KBM-7 (cell line): ENCODE measurements around the gene IL19.
"Not testable (repeated sequence)": the region's sequence is repeated elsewhere in the genome, so short reads cannot be mapped to it uniquely, and the experiment has no call there.

Experiments used
- DNase-seq: peaks from one replicate; pipeline ENCODE4 v3.0.0-alpha.2; 2015
- in situ Hi-C: fragments of 300-500 bp; cut with MboI; formaldehyde crosslinking; loops from 2 replicates; pipeline ENCODE4 v1.14.3; 2020; ENCODE audit warnings: low sequenced_read_pairs, low pct_unique_long_range_greater_than_20kb, mixed read lengths

The IL19 gene

DNA sequence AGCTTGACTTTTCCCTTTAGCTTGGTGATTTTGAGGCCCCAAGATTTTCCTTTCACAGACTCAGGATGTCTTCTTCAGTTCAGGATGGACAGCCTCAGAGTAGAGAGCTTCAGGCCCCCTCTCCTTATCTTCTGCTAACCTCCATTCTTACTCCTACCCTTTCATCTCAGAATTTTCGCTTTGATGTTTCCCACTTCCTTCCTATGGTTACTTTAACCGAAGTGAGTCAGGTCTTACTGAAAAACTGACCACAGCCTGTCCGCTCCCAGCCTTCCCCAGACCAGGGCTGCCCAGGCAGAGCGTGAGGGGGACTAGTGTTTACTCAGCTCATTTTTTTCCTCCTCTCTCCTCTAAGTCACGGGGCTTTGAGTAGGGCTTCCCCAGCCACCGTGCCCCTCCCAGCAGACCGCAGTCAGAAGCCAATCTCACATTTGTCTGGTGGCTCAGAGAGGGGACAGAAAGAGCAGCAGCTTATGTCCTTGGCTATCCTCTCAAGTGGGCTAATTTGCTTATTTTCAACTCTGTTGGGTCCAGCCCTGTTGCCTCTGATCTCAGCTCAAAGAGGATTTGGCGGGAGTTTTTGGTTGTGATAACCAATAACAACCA is 4.2 kb upstream of the IL19 start:
- DNase-seq = peak; percentile 60
- in situ Hi-C loops = no loop called here

DNA sequence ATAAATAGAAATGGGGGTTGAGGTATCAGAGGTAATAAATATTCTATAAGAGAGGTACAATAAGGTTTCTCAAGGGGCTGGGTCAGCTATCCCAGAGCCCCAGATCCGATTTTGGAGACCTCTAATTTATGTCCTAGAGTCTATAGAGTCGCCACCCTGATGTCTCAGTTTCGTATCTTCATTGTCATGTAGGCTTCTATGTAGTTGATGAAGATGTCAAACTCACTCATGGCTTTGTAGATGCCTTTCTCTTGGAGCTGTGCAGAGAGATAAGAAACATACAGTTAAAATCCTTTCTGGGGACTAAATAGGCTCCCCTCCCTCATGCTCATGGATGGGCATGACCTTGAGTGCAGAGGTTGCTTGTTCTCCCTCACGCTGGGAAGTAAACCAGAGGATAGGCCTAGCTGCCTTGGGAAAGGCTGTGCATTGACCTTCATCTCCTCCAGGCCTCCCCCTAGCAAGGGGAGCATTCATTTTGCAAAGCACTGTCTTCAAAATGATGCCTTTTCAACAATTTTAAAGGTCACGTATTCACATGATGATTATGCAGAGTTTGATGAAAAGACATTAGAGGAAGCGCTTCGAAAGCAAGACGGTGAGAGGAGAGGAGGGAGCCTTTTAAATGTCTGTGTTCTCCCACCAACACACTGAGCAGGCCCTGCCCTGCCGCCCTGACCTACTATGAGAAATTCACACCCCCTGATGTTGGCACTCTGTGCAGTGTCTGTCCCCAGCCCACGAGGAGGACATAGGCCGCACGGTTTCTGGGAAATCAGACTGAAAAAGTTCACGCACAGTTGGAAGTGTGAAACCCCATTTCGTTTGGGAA is 1.9 kb upstream of the IL19 start:
- DNase-seq = no peak
- in situ Hi-C loops = no loop called here

DNA sequence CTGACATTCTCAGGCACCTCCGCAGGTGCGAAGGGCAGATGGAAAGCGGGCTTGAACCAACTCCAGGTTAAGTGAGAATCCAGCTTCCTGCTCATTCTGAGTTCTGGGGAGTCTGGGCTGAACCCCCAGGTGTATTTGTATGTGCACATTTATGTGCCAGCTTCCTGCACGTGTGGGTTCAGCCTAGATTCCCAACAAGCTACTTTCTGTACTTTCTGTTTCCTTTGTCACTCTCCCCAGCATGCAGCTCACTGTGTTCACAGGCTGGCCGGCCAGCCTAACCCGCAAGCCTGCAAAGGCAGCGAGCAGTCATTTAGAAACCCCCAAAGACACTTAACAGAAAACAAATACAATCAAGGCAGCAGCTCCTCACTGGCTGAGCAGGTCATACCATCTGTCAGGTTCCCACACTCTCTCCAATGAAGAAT is 1.3 kb upstream of the IL19 start:
- in situ Hi-C loops = no loop called here
- no peak for DNase-seq

DNA sequence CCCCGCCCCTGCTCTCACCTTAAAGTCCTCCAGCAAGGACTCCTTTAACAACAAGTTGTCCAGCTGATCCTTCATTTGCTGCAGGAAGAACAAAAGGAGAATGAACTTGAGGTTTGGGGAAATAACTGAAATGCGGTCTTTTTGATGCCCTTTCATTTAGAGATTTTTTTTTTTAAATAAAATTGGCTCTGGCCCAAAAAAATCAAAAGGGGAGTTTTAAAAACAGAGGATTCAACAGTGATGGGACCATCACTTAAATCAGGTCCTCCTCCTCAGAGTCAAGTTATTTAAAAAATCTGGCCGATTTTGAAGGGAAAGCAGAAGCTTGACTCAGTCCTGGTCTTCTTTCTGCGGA is 742 bp downstream of the IL19 start:
- DNase-seq = no peak
- in situ Hi-C loops = no loop called here

DNA sequence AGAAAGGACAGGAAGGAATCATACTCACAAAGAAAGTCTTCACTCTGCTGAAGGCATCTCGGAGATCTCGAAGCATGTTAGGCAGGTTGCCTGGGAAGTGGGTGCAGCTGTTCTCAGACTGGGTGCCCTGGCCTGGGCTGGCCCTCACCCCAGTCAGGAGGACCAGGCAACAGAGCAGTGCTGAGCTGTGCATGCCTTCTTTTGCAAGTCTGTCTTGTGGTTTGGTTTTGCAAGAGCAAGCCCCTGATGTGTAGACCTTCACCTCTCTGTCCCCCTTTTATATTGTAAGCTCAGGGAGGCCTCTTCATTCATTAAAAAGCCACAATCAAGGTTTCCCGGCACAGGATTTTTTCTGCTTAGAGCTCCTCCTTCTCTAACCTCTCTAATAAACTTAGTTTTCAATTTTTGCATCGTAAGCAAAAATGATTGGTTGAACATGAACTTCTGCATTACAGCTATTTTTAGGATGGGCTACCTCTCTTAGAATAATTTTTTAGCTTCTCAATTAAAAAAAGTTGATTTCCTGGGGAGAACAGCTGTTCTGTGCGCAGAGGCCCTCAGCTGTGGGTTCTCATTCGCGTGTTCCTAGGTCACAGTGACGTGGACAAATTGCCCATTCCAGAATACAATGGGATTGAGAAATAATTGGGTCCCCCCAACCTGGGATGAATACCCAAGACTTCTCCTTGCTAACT is 1.8 kb downstream of the IL19 start, which contains the start of gene IL10:
Gene IL10, minus strand, starts transcription at position 252 of the 695 bp plus-strand sequence. Its CDS starts 59 bp downstream, at position 193.
- no peak for DNase-seq
- in situ Hi-C loops = no loop called here

DNA sequence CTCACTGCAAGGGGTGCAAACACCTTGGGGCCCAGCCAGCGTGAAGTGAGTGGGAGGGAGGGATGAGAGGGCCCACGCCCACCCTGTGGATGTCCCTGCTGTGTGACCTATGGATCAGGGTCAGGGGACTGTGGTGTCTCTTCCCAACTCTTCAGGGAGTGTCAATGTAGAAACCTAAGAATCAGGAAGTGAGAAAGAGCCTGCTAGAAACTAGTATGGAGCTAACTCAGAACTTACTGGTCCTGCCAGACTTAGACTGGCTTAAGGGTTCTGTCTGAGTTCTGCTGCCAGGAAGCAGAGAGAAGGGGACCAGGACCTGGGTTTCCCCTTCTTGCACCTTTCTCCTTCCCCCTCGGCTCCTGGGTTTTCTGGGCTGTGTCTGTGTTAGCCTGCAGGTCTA is 3.5 kb downstream of the IL19 start:
- in situ Hi-C loops = no loop called here
- no peak for DNase-seq

DNA sequence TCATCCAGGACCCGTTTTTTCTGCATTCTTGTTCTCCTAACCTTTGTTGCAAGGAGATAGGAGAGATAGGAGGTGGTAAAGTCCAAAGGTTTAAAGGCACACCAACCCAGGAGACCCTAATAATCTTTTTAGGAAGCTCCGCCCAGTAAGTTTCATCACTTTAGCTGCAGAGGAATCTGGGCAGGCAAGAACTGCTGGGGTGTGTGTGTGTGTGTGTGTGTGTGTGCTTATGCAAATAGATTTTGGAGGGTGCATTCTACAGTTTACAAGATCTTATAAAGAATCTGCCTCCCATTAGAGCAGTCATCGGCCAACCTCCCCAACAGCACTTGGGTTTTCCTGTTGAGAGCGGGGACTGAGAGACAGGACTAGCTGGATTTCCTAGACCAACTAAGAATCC is 5.7 kb downstream of the IL19 start:
- in situ Hi-C loops = no loop called here
- DNase-seq = no peak

DNA sequence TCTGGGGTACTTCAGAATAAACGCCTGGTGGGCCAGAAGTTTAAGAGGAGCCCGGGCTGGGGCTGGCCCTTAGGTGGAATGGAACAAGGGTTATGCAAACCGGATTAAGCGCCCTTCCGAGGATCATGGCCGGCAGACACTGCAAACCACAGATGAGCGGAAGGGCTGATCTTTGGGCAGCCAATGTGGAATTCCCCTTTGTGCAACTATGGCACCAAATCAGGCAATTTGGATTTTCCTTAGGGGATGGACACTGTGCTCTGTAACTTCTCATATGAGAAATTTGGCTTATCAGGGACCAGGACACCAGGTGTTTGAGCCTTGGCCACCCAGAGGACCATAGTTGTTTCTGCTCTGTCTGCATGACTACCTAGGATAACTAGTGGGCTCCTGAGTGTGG is 7.5 kb downstream of the IL19 start:
- in situ Hi-C loops = no loop called here
- DNase-seq = no peak

DNA sequence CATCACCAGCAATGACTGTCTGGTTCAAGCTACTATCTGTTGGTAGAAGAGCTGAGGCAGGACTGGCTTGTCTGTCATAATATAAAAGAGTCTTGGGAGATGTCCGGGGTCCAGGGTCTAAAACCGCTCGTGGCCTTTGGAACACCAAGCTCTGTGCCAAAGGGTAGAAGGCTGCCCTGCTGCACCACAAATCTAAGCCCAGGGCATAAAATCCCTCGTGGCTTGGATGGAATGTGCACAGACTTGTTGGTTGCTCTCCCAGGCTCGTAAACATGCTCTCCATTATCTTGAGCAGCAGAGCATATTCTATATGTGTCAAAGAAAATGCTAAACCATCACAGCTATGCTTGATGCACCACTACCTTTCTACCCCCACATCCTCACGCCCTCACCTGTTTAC is 8.3 kb downstream of the IL19 start:
- in situ Hi-C loops = not testable (repeated sequence)

DNA sequence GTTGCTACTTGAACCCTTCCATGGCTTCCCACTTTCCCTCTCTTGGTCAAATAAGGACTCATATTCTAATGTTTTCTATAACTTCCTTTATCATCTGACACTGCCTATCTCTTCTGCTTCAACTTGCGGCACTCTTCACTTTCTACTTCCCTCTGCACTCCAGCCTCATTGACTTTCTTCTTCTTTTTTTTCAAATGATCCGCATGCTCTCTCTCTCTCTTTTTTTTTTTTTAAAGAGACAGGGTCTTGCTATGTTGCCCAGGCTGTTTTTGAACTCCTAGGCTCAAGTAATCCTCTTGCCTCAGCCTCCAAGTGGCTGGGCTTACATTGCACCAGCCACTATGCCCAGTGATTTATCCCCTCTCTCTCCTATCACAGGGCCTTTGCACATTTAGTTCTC is 9.1 kb downstream of the IL19 start:
- in situ Hi-C loops = no loop called here
- peak; percentile 48 for DNase-seq

More for the DNA sequence above, 8.3 kb downstream of the IL19 start:
- DNase-seq = not testable (repeated sequence)

DNA sequence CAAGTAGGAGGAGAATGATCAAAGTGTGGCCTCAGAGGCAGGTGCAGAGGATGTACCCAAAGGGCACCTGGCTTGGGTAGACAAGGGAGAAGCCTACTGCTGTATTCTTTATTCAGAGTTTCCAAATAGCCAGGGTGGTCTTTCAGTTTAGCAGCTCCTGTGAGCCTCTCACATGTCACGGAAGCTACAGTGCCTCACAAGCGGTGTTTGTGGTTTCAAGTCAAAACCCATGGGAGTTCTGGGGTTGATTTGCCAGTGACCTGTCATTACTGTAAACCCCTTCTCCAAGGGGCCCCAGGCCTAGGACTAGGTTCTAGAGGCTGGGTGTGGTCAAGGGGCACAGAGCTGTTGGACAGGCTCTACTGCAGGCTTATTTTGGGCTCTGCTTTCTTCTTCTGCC is 11.9 kb downstream of the IL19 start:
- peak; percentile 18 for DNase-seq
- in situ Hi-C loops = no loop called here

DNA sequence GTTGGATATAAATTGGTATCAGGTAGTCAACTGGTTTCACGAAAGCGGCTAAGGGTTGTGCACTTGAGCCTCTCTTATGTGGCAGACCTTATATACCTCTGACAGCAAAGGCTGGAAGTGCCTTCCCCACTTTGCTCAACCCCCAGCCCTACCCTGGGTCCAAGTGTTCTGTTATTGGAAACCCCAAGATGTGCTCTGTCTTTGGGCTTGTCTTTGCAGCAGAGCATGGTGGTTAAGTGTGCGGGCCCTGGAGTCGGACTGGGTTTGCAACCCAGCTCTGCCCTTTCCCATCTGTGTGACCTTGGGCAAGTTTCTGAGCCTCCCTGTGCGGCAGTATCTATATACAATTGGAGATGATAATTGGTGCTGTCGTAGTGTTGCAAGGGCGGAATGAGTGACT is 12.9 kb downstream of the IL19 start:
- in situ Hi-C loops = no loop called here
- no peak for DNase-seq

DNA sequence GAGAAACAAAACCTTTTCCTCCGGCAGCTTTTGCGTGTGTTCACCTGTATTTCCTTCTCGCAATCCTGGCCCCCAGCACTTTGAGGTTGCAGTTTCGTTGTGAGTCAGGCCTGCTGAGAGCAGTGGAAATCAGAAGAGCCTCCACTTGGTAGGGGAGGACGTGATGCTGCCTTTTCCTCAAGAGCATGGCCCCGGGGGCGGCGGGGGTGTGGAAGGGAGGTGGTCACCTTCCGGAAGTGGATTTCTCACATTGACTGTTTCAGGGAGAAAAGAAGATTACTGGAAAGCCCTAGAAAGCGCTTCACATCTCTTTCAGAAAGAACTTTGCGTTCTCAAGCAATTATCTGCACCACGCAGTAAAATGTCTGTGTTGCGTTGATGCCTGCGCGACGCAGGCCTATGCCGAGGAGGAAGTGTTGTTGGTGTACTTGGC is 13.9 kb downstream of the IL19 start:
- in situ Hi-C loops = no loop called here
- DNase-seq = no peak

DNA sequence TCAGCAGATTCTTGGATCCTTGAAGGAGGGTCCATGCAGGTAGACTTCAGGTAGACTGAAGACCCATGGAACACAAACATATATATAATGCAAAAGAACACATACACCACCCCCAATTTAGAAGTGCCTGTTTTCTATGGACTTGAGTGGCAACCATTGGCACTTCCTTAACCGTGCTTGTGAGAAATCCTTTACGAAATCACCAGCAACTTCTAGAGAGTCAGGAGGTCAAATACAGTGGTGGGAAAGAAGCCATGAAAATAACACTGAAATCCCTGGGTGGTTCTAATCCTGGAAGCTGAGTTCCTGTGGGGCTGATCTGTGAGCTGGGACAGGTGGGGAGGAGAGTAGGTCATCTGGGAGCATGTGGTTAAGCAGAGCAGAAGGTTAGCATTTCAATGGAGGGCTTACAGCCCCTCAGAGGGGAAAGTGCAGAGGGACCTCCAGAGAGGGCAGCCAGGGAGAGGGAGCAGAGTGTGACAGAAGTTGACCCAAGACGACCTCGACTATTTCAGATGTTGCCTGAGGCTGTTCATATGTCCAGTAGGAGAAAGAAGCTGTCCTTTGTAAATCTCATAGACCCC is 14.7 kb downstream of the IL19 start:
- in situ Hi-C loops = no loop called here
- no peak for DNase-seq

DNA sequence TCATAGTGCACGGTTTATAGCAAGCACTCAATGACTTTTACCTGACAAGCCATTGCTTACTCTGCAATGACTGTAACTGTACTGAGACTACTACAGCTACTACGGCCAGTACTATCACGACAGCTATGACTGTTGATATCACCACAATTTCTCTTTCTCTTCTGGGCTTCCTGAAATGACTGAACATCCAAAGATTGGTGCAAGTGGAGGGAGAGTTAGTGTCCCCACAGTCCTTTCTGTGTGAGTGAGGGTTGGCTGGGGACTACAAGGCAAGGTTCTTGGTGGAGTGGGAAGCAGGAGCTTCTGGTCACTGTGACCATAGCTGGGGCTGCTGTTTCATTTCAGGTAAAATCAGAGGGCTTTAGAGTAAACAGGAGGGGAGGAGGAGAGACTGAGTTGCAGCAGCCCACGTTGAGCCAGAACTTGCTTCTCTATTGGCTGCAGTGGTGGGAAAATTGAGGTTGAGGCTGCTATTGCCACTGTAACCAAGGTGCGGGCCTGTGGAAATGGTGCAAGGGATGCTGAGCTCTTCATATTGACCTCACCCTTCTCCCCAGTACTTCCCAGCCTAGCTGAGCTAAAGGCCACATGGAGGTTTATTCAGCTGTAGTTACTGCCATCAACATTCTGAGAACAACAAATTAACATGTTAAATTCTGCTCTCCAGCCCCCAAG is 15.8 kb downstream of the IL19 start:
- in situ Hi-C loops = no loop called here
- no peak for DNase-seq

DNA sequence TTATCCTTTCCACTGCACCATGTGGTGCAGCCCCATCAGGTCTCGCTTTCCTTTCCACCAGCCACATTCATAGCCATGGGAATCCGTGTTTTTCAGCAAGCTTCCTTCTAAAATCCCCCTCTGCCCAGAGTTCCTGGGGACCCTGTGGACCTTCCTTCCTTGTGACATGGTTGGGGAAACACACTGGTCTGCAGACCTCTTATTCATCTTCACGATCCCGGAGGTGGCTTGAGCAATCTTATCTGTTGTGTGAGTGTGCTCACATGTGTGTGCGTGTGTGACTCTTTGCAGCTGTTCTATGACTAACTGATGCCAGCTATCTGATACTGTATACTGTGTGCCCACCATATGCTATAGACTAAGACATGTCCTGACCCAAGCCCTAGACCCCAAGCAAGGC is 17.3 kb downstream of the IL19 start:
- DNase-seq = no peak
- in situ Hi-C loops = no loop called here

DNA sequence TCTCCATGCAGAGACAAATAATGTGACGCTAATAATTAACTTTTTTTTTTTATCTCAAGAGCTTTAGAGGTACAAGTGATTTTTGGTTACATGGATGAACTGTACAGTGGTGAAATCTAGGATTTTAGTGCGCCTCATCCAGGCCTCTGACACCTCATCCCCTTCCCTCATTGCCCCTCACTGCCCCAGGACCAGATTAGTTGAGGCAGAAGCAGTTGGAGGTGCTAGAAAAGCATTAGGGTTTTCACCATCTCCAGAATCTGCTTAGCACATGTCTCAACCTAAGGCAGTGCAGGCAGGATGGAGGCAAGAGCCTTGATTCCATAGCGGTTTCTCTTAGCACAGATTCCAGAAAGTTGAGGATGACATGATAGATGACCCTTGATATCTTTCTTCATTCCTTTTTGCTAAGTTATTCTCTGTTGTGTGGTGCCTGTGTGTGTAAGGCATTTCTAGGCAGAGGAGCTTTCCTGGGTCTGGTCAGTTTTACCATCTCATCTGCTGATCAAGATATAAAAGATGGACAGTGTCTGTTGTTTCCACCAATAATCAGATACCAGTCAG is 18.0 kb downstream of the IL19 start:
- no peak for DNase-seq
- in situ Hi-C loops = no loop called here

DNA sequence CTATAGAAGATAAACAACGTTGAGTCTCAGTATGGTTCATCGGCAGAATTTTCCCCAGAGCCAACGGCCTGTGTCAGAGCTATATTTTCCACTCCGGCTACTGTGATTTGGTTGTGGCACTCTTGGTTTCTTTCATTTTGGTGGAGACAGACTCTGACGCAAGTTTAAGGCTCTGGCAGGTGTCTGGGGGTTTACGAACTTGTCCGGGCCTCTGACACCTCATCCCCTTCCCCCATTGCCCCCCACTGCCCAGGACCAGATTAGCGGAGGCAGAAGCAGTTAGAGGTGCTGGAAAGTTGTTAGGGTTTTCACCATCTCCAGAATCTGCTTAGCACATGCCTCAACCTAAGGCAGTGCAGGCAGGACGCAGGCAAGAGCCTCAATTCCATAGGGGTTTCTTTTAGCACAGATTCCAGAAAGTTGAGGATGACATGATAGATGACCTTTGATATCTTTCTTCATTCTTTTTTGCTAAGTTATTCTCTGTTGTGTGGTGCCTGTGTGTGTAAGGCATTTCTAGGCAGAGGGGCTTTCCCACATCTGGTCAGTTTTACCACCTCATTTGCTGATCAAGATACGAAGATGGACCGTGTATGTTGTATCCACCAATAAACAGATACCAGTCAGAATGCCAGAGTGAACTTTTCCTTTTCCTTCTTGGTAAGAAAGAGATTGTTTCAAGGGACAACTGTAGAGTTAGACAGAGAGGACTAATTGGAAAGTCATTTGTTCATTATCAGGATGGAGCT is 20.1 kb downstream of the IL19 start:
- in situ Hi-C loops = no loop called here
- DNase-seq = no peak
